Endodermal cell (in vitro differentiated cells): Measurements from ENCODE around the gene INSYN1. TPM values are rescaled to one million over a fixed set of nuclear protein-coding genes. Genes with fewer than 3 reads are reported as not detected.

Experiments
- DNase-seq: peaks from one replicate; pipeline ENCODE4 v3.0.0-alpha.2; 2017
- H3K27ac ChIP-seq: 2 replicates; pipeline ENCODE4 v1.5.1; 2013; ENCODE audit warnings: mild to moderate bottlenecking, low read depth, low read length, moderate library complexity
- H3K27me3 ChIP-seq: 2 replicates; pipeline ENCODE4 v1.6.1; 2013; ENCODE audit warnings: mild to moderate bottlenecking, low read length, moderate library complexity; ENCODE audit not compliant: insufficient read depth, control insufficient read depth, poor library complexity, severe bottlenecking
- H3K36me3 ChIP-seq: 2 replicates; pipeline ENCODE4 v1.7.0; 2013; ENCODE audit warnings: mild to moderate bottlenecking, low read length, moderate library complexity; ENCODE audit not compliant: control insufficient read depth, insufficient read depth
- H3K4me1 ChIP-seq: one replicate; pipeline ENCODE4 v1.7.0; 2013; ENCODE audit warnings: low read length; ENCODE audit not compliant: control insufficient read depth, insufficient read depth
- H3K4me3 ChIP-seq: 2 replicates; pipeline ENCODE4 v1.5.1; 2013; ENCODE audit warnings: mild to moderate bottlenecking, low read length, moderate library complexity
- H3K9ac ChIP-seq: 2 replicates; pipeline ENCODE4 v1.6.1; 2013; ENCODE audit warnings: mild to moderate bottlenecking, low read length, moderate library complexity; ENCODE audit not compliant: poor library complexity, severe bottlenecking; ENCODE audit errors: extremely low read depth
- H3K9me3 ChIP-seq: 2 replicates; pipeline ENCODE4 v1.6.1; 2013; ENCODE audit warnings: mild to moderate bottlenecking, low read length, moderate library complexity; ENCODE audit not compliant: control insufficient read depth
- H3K27ac Mint-ChIP-seq: 2 replicates; pipeline ENCODE4 v1.8.0; 2020; ENCODE audit warnings: mixed read lengths
- H3K27me3 Mint-ChIP-seq: 2 replicates; pipeline ENCODE4 v1.8.0; 2021; ENCODE audit warnings: mild to moderate bottlenecking, mixed read lengths; ENCODE audit not compliant: insufficient read depth
- H3K36me3 Mint-ChIP-seq: 2 replicates; pipeline ENCODE4 v1.8.0; 2020; ENCODE audit warnings: low read depth, mixed read lengths
- H3K4me1 Mint-ChIP-seq: 2 replicates; pipeline ENCODE4 v1.8.0; 2020; ENCODE audit warnings: mixed read lengths
- H3K4me3 Mint-ChIP-seq: 2 replicates; pipeline ENCODE4 v1.8.0; 2020; ENCODE audit warnings: mild to moderate bottlenecking, moderate library complexity, mixed read lengths
- H3K9me3 Mint-ChIP-seq: 2 replicates; pipeline ENCODE4 v1.8.0; 2020; ENCODE audit warnings: mild to moderate bottlenecking, mixed read lengths
- WGBS, 2 experiments: methylation state at CpG; one replicate each; pipeline versions ENCODE4 v1.1.5 to v1.1.7; 2013; ENCODE audit warnings: missing lambda C conversion rate in 2 of 2, mixed read lengths in 1 of 2; ENCODE audit not compliant: insufficient coverage in 1 of 2, insufficient read length in 1 of 2; 5-methylcytosine and 5-hydroxymethylcytosine counted together
- total RNA-seq, 2 donors: library from RNA; stranded (reverse); fragmentation: NEBNext Ultra II Directional in 1 of 2; extraction: Animal tissue kit (Norgen Biotek cat#: 25700) in 1 of 2; gene quantifications; 2 replicates in 1 of 2; 3 replicates in 1 of 2; pipeline ENCODE4 v1.2.1, GENCODE V29; 2021
- TF ChIP-seq, protein P1 (sequence below): fragments of 200-600 bp; sonication (generic); conservative IDR thresholded peaks from 2 replicates; pipeline ENCODE4 v1.5.0; 2021; ENCODE audit warnings: antibody characterized with exemption, mild to moderate bottlenecking

Gene INSYN1
- total RNA-seq, 2 donors from 2014 or later: 0.33 to 0.55 TPM

DNA sequence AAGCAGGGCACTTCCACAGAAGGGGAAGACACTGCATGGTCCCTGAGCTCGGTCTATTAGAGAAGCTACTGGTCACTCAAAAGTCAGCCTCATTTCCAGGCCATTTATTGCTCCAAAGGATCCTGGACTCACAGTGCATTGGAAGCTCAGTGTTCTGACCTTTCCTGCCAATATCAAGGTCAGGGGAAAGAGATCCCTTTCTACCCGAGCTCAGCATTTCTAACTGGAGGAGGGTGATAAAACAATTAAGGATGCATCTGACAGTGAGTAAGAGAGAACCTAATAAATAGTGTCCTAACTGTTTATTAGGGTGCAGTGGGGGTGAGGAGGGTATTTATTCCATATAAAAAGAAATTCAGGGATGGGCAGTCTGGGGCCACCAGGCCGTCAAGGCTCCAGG lies 26.8 kb upstream of the INSYN1 start:
- Histone ChIP-seq H3K9me3 (no peaks in the 10 kb centered on the region), H3K27ac (no peak overlapping the region), H3K36me3 (no peaks in the 10 kb centered on the region), H3K4me1 (no peaks in the 10 kb centered on the region), H3K4me3 (no peak overlapping the region), H3K27me3 (peaks cover 12% of the 10 kb centered on the region), H3K9ac (no peak overlapping the region)
- H3K27me3 Mint-ChIP-seq: peaks cover 34% of the 10 kb centered on the region
- TF ChIP-seq, protein P1, sequence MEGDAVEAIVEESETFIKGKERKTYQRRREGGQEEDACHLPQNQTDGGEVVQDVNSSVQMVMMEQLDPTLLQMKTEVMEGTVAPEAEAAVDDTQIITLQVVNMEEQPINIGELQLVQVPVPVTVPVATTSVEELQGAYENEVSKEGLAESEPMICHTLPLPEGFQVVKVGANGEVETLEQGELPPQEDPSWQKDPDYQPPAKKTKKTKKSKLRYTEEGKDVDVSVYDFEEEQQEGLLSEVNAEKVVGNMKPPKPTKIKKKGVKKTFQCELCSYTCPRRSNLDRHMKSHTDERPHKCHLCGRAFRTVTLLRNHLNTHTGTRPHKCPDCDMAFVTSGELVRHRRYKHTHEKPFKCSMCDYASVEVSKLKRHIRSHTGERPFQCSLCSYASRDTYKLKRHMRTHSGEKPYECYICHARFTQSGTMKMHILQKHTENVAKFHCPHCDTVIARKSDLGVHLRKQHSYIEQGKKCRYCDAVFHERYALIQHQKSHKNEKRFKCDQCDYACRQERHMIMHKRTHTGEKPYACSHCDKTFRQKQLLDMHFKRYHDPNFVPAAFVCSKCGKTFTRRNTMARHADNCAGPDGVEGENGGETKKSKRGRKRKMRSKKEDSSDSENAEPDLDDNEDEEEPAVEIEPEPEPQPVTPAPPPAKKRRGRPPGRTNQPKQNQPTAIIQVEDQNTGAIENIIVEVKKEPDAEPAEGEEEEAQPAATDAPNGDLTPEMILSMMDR: no peak
- peaks cover 4% of the 10 kb centered on the region for H3K4me1 Mint-ChIP-seq
- H3K36me3 Mint-ChIP-seq: no peaks in the 10 kb centered on the region
- H3K4me3 Mint-ChIP-seq: no peak overlapping the region
- no peak overlapping the region for H3K27ac Mint-ChIP-seq
- no peak for DNase-seq
- 95 to 100% methylated on average over 2 to 3 of the region's 3 CpGs for WGBS, 2 experiments
- no peaks in the 10 kb centered on the region for H3K9me3 Mint-ChIP-seq

DNA sequence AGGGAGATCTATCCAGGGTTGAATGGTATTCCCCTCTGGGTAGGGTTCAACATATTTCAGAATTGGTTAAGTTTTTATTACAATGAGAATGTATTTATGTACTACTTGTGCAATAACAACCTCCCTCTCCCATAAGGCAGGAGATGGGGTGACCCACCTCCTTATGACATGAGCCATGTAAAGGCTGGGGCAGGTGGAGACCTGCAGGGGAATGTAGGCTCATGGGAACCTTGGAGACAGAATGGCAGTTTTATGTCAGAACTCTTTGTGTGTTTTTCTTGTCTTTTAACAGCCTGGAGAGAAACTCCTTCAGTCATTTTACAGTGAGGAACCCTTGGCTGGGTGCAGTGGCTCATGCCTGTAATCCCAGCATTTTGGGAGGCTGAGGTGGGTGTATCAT lies 24.6 kb upstream of the INSYN1 start:
- Mint-ChIP-seq H3K27ac (no peak overlapping the region), H3K27me3 (peaks cover 25% of the 10 kb centered on the region), H3K9me3 (no peaks in the 10 kb centered on the region), H3K4me3 (no peak overlapping the region), H3K36me3 (no peaks in the 10 kb centered on the region), H3K4me1 (no peaks in the 10 kb centered on the region)
- no peaks in the 10 kb centered on the region for H3K36me3 ChIP-seq
- H3K4me3 ChIP-seq: no peak overlapping the region
- TF ChIP-seq, protein P1: no peak
- H3K9me3 ChIP-seq: no peaks in the 10 kb centered on the region
- peaks cover under 1% of the 10 kb centered on the region for H3K27me3 ChIP-seq
- no peak overlapping the region for H3K9ac ChIP-seq
- H3K27ac ChIP-seq: no peak overlapping the region
- H3K4me1 ChIP-seq: no peaks in the 10 kb centered on the region
- DNase-seq: no peak

DNA sequence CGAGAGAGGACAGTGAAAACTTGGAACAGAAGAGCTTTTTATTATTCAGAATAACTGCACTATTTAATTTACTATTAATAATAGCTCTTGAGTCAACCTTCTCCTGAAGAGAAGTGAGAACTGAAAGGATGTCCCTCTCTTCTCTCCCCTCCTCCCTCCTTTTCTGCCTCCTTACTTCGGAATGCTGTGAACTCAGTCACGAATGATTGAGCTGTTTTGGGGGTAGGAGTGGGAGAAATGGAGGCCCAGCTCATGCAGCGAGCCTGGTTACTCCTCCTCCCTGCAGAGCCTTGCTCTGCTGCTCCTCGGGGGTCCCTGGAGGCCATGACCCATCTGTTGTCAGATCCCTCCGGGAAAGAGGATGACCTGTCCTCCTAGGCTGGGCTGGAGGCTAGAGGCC lies 20.3 kb upstream of the INSYN1 start:
- H3K27ac Mint-ChIP-seq: no peak overlapping the region
- no peaks in the 10 kb centered on the region for H3K4me1 ChIP-seq
- H3K4me3 Mint-ChIP-seq: no peak overlapping the region
- WGBS, 2 experiments: 17 to 64% methylated on average over 2 to 6 of the region's 6 CpGs
- H3K27me3 Mint-ChIP-seq: peaks cover 18% of the 10 kb centered on the region
- no peak for DNase-seq
- H3K4me1 Mint-ChIP-seq: no peaks in the 10 kb centered on the region
- H3K9me3 Mint-ChIP-seq: no peaks in the 10 kb centered on the region
- H3K4me3 ChIP-seq: no peak overlapping the region
- no peaks in the 10 kb centered on the region for H3K9me3 ChIP-seq
- no peak overlapping the region for H3K27ac ChIP-seq
- H3K9ac ChIP-seq: no peak overlapping the region
- H3K36me3 ChIP-seq: no peaks in the 10 kb centered on the region
- no peaks in the 10 kb centered on the region for H3K36me3 Mint-ChIP-seq
- TF ChIP-seq, protein P1: no peak
- no peaks in the 10 kb centered on the region for H3K27me3 ChIP-seq
